Erythroblast (primary cell): ENCODE data around the gene MAMLD1.

Experiments used
- DNase-seq, 2 experiments: peaks; one replicate each; lab custom pipeline; 2025; lab: John Stamatoyannopoulos, UW
- GATA1 ChIP-seq: IDR thresholded peaks from 2 replicates; pipeline ENCODE4 v1.6.1; 2011; ENCODE audit warnings: low read depth, mild to moderate bottlenecking, control low read depth, low read length, moderate library complexity
- POLR2A ChIP-seq: IDR thresholded peaks from 2 replicates; pipeline ENCODE4 v1.6.1; 2011; ENCODE audit warnings: mild to moderate bottlenecking, low read length

Gene MAMLD1

GRCh38 chrX:150446995-150447394 lies 83.9 kb downstream of the MAMLD1 start:
- DNase-seq, result no peak
- TF ChIP-seq POLR2A (no peak), GATA1 (no peak)

- TF ChIP-seq POLR2A (no peak), GATA1 (no peak)
- DNase-seq, result no peak
Measured at GRCh38 chrX:150449313-150449712, 86.2 kb downstream of the MAMLD1 start.

GRCh38 chrX:150450519-150451177 lies 87.5 kb downstream of the MAMLD1 start:
- TF ChIP-seq GATA1 (no peak), POLR2A (no peak)
- DNase-seq, result no peak

- no peak for TF ChIP-seq GATA1
- no peak for TF ChIP-seq POLR2A
- DNase-seq, result no peak
Measured at GRCh38 chrX:150451953-150452352, 88.8 kb downstream of the MAMLD1 start.

GRCh38 chrX:150454083-150454482 lies 91.0 kb downstream of the MAMLD1 start:
- DNase-seq, result no peak
- no peak for TF ChIP-seq GATA1
- no peak for TF ChIP-seq POLR2A

GRCh38 chrX:150454508-150455214 lies 91.5 kb downstream of the MAMLD1 start:
- no peak for TF ChIP-seq GATA1
- no peak for TF ChIP-seq POLR2A
- no peak for DNase-seq

GRCh38 chrX:150455215-150455608 lies 92.1 kb downstream of the MAMLD1 start:
- TF ChIP-seq POLR2A (no peak), GATA1 (no peak)
- no peak for DNase-seq

GRCh38 chrX:150456466-150456865 lies 93.3 kb downstream of the MAMLD1 start:
- no peak for TF ChIP-seq GATA1
- TF ChIP-seq POLR2A, result no peak

GRCh38 chrX:150456941-150457340 lies 93.8 kb downstream of the MAMLD1 start:
- no peak for DNase-seq
- TF ChIP-seq POLR2A (no peak), GATA1 (no peak)

More at GRCh38 chrX:150456466-150456865, 93.3 kb downstream of the MAMLD1 start:
- DNase-seq, result peak in 1 of 2 experiments; percentile 3

- no peak for TF ChIP-seq GATA1
- no peak for TF ChIP-seq POLR2A
- no peak for DNase-seq
Measured at GRCh38 chrX:150459196-150459595, 96.1 kb downstream of the MAMLD1 start.

- TF ChIP-seq GATA1, result no peak
- TF ChIP-seq POLR2A, result no peak
- DNase-seq, result no peak
Measured at GRCh38 chrX:150460063-150460462, 96.9 kb downstream of the MAMLD1 start.

- no peak for DNase-seq
- TF ChIP-seq POLR2A (no peak), GATA1 (no peak)
Measured at GRCh38 chrX:150460781-150461180, 97.7 kb downstream of the MAMLD1 start.

- TF ChIP-seq POLR2A, result no peak
- TF ChIP-seq GATA1, result no peak
- no peak for DNase-seq
Measured at GRCh38 chrX:150463566-150463965, 100.4 kb downstream of the MAMLD1 start.

GRCh38 chrX:150464001-150464400 lies 100.9 kb downstream of the MAMLD1 start:
- TF ChIP-seq GATA1 (no peak), POLR2A (no peak)
- DNase-seq, result no peak

- TF ChIP-seq POLR2A (no peak), GATA1 (no peak)
- no peak for DNase-seq
Measured at GRCh38 chrX:150465326-150465725, 102.2 kb downstream of the MAMLD1 start.
